HepG2 (cell line): ENCODE data around the gene SELENOM. TPM values are rescaled to one million over a fixed set of nuclear protein-coding genes. Genes with fewer than 3 reads are reported as not detected.

Source experiments
- CTCF ChIP-seq: sonication (generic); formaldehyde crosslinking; IDR thresholded peaks from 2 replicates; pipeline ENCODE4 v1.5.0; 2020; ENCODE audit warnings: mild to moderate bottlenecking, missing genetic modification reagents, moderate library complexity
- HNRNPH1 ChIP-seq: fragments of 200-400 bp; formaldehyde crosslinking; optimal IDR thresholded peaks from 2 replicates; pipeline ENCODE3; 2017; ENCODE audit warnings: mild to moderate bottlenecking, low read depth, low read length
- KLF11 ChIP-seq: IDR thresholded peaks from 2 replicates; pipeline ENCODE4 v1.6.1; 2016; ENCODE audit warnings: missing compliant biosample characterization
- MAF1 ChIP-seq: sonication (generic); formaldehyde crosslinking; IDR thresholded peaks from 2 replicates; pipeline ENCODE4 v1.5.0; 2020; ENCODE audit warnings: missing genetic modification reagents, borderline replicate concordance
- RERE ChIP-seq: IDR thresholded peaks from 2 replicates; pipeline ENCODE4 v1.6.1; 2016; ENCODE audit warnings: low read depth, missing genetic modification reagents, missing compliant biosample characterization
- SATB2 ChIP-seq: sonication (generic); formaldehyde crosslinking; IDR thresholded peaks from 2 replicates; pipeline ENCODE4 v1.5.0; 2020; ENCODE audit warnings: missing genetic modification reagents
- SMC3 ChIP-seq: IDR thresholded peaks from 2 replicates; pipeline ENCODE4 v1.6.1; 2011; ENCODE audit warnings: low read length, improper control_type of control experiment
- THAP11 ChIP-seq: IDR thresholded peaks from 2 replicates; pipeline ENCODE4 v1.6.1; 2016; ENCODE audit warnings: missing biosample characterization, missing genetic modification reagents
- XBP1 ChIP-seq: sonication (generic); formaldehyde crosslinking; IDR thresholded peaks from 2 replicates; pipeline ENCODE4 v1.5.0; 2020; ENCODE audit warnings: missing genetic modification reagents
- ZNF296 ChIP-seq: sonication (generic); formaldehyde crosslinking; conservative IDR thresholded peaks from 2 replicates; pipeline ENCODE4 v1.5.0; 2020; ENCODE audit warnings: mild to moderate bottlenecking, missing genetic modification reagents
- ZNF350 ChIP-seq: sonication (generic); formaldehyde crosslinking; IDR thresholded peaks from 2 replicates; pipeline ENCODE4 v1.4.0; 2020; ENCODE audit warnings: mild to moderate bottlenecking, low read depth, missing genetic modification reagents, borderline replicate concordance
- ZNF501 ChIP-seq: sonication (generic); formaldehyde crosslinking; IDR thresholded peaks from 2 replicates; pipeline ENCODE4 v1.5.1; 2020; ENCODE audit warnings: mild to moderate bottlenecking, moderate library complexity, missing genetic modification reagents
- ZNF556 ChIP-seq: sonication (generic); formaldehyde crosslinking; IDR thresholded peaks from 2 replicates; pipeline ENCODE4 v1.4.0; 2020; ENCODE audit warnings: mild to moderate bottlenecking, missing genetic modification reagents, borderline replicate concordance
- ZNF646 ChIP-seq: sonication (generic); formaldehyde crosslinking; IDR thresholded peaks from 2 replicates; pipeline ENCODE4 v1.9.0; 2021; ENCODE audit warnings: mild to moderate bottlenecking, missing genetic modification reagents
- ZNF776 ChIP-seq: sonication (generic); formaldehyde crosslinking; IDR thresholded peaks from 2 replicates; pipeline ENCODE4 v1.4.0; 2020; ENCODE audit warnings: mild to moderate bottlenecking, missing genetic modification reagents
- ZNF781 ChIP-seq: sonication (generic); formaldehyde crosslinking; IDR thresholded peaks from 2 replicates; pipeline ENCODE4 v1.5.1; 2020; ENCODE audit warnings: borderline replicate concordance, mild to moderate bottlenecking, missing genetic modification reagents; ENCODE audit errors: not compliant biosample characterization
- ZSCAN29 ChIP-seq: sonication (generic); formaldehyde crosslinking; conservative IDR thresholded peaks from 2 replicates; pipeline ENCODE4 v1.4.0; 2020; ENCODE audit warnings: mild to moderate bottlenecking, missing genetic modification reagents
- polyA plus RNA-seq, 8 experiments: library from polyadenylated mRNA; depleted of rRNA in 3 of 8; stranded (reverse) in 7 of 8; unstranded in 1 of 8; fragments of >200 nt; fragmentation: Illumina TruSeq in 4 of 8; extraction: Trizol in 4 of 8; gene quantifications; 2 replicates each; pipeline versions ENCODE4 v1.2.1 to v1.2.3, GENCODE V29; 2011 to 2016; ENCODE audit warnings: low read depth in 4 of 8, missing spikeins in 1 of 8, mixed read lengths in 1 of 8; ENCODE audit not compliant: insufficient read depth in 1 of 8
- total RNA-seq, 5 experiments: library from RNA; depleted of rRNA; stranded (reverse); fragments of >200 nt; fragmentation: Illumina TruSeq; extraction: Trizol; gene quantifications; 2 replicates each; pipeline ENCODE4 v1.2.3, GENCODE V29; 2016; ENCODE audit warnings: low read depth in 1 of 5

Gene SELENOM
- total and polyA plus RNA-seq, 2 of the 13 experiments (the other 11 are each of a cell fraction or from before 2014, with no cell fraction given) = 4.1 to 4.3 TPM

GRCh38 chr22:31148953-31149627 is 41.7 kb upstream of the SELENOM start (continued):
- TF ChIP-seq ZNF646 (CRISPR knock-in tag) (no peak), CTCF (CRISPR knock-in tag) (peak; percentile 96), ZNF501 (CRISPR knock-in tag) (peak; percentile 65), ZNF350 (CRISPR knock-in tag) (peak; percentile 40; the same call in 1 of the 2 replicates), ZNF776 (CRISPR knock-in tag) (no peak), ZSCAN29 (no peak), SATB2 (CRISPR knock-in tag) (no peak), KLF11 (no peak), THAP11 (CRISPR knock-in tag) (no peak), ZNF556 (CRISPR knock-in tag) (no peak; the same call in 1 of the 2 replicates), HNRNPH1 (no peak), ZNF296 (CRISPR knock-in tag) (no peak), RERE (CRISPR knock-in tag) (no peak), SMC3 (peak; percentile 95), MAF1 (CRISPR knock-in tag) (no peak), ZNF781 (no peak), XBP1 (CRISPR knock-in tag) (no peak)
